SK-N-SH treated with all-trans-retinoic acid at 6 μM for 48 hours (cell line): ENCODE results near the gene AOPEP.

Source experiments
- ATAC-seq: fragments of 200-7000 bp; cut with Tn5 transposase; 3 replicates; pipeline ENCODE4 v1.9.1; 2020; ENCODE audit warnings: mild to moderate bottlenecking, moderate library complexity
- ARNTL ChIP-seq: fragments of 450-650 bp; formaldehyde crosslinking; IDR thresholded peaks from 2 replicates; pipeline ENCODE4 v1.5.0; 2020; ENCODE audit warnings: low read depth, mild to moderate bottlenecking, moderate library complexity, borderline replicate concordance
- BACH2 ChIP-seq: fragments of 250-450 bp; sonication (Bioruptor Pico); IDR thresholded peaks from 2 replicates; pipeline ENCODE4 v1.9.0; 2021; ENCODE audit warnings: mild to moderate bottlenecking, borderline replicate concordance
- CSDC2 ChIP-seq: fragments of 250-450 bp; sonication (Bioruptor Pico); IDR thresholded peaks from 2 replicates; pipeline ENCODE4 v1.5.0; 2020; ENCODE audit warnings: mild to moderate bottlenecking, moderate library complexity
- CSRNP3 ChIP-seq: fragments of 250-450 bp; sonication (Bioruptor Pico); IDR thresholded peaks from 2 replicates; pipeline ENCODE4 v1.5.1; 2021; ENCODE audit warnings: mild to moderate bottlenecking, moderate library complexity
- ESRRG ChIP-seq: fragments of 250-450 bp; sonication (Bioruptor Pico); IDR thresholded peaks from 2 replicates; pipeline ENCODE4 v1.6.1; 2021; ENCODE audit warnings: mild to moderate bottlenecking
- ISL1 ChIP-seq: fragments of 250-450 bp; sonication (Bioruptor Pico); IDR thresholded peaks from 2 replicates; pipeline ENCODE4 v2.1.2; 2022; ENCODE audit warnings: mild to moderate bottlenecking, moderate library complexity
- OSR1 ChIP-seq: fragments of 250-450 bp; sonication (Bioruptor Pico); IDR thresholded peaks from 2 replicates; pipeline ENCODE4 v1.8.0; 2022; ENCODE audit warnings: moderate library complexity, mild to moderate bottlenecking, inconsistent platforms
- PATZ1 ChIP-seq: fragments of 250-450 bp; sonication (Bioruptor Pico); IDR thresholded peaks from 2 replicates; pipeline ENCODE4 v1.8.0; 2020; ENCODE audit warnings: mild to moderate bottlenecking, moderate library complexity, borderline replicate concordance
- POU6F1 ChIP-seq: fragments of 250-450 bp; sonication (Bioruptor Pico); IDR thresholded peaks from 2 replicates; pipeline ENCODE4 v1.8.0; 2021; ENCODE audit warnings: low read depth, mild to moderate bottlenecking, moderate library complexity, borderline replicate concordance
- PPARA ChIP-seq: fragments of 250-450 bp; sonication (Bioruptor Pico); IDR thresholded peaks from 2 replicates; pipeline ENCODE4 v1.5.0; 2020; ENCODE audit warnings: mild to moderate bottlenecking, borderline replicate concordance
- RARB ChIP-seq: fragments of 250-450 bp; sonication (Bioruptor Pico); IDR thresholded peaks from 2 replicates; pipeline ENCODE4 v1.8.0; 2021; ENCODE audit warnings: mild to moderate bottlenecking, moderate library complexity
- SNAI2 ChIP-seq: fragments of 250-450 bp; sonication (Bioruptor Pico); IDR thresholded peaks from 2 replicates; pipeline ENCODE4 v1.5.0; 2020; ENCODE audit warnings: mild to moderate bottlenecking, moderate library complexity
- TCF4 ChIP-seq: fragments of 250-450 bp; sonication (Bioruptor Pico); IDR thresholded peaks from 2 replicates; pipeline ENCODE4 v1.8.0; 2021; ENCODE audit warnings: mild to moderate bottlenecking, moderate library complexity, borderline replicate concordance
- TOX ChIP-seq: fragments of 250-450 bp; sonication (Bioruptor Pico); IDR thresholded peaks from 2 replicates; pipeline ENCODE4 v1.8.0; 2021; ENCODE audit warnings: mild to moderate bottlenecking, moderate library complexity, borderline replicate concordance
- TSHZ2 ChIP-seq: fragments of 250-450 bp; sonication (Bioruptor Pico); IDR thresholded peaks from 2 replicates; pipeline ENCODE4 v1.5.0; 2020; ENCODE audit warnings: mild to moderate bottlenecking, moderate library complexity
- ZC3H10 ChIP-seq: fragments of 250-450 bp; sonication (Bioruptor Pico); IDR thresholded peaks from 2 replicates; pipeline ENCODE4 v1.5.1; 2021; ENCODE audit warnings: mild to moderate bottlenecking, moderate library complexity
- ZFP3 ChIP-seq: fragments of 250-450 bp; sonication (Bioruptor Pico); IDR thresholded peaks from 2 replicates; pipeline ENCODE4 v1.5.0; 2020; ENCODE audit warnings: mild to moderate bottlenecking, moderate library complexity
- ZFP30 ChIP-seq: fragments of 450-650 bp; formaldehyde crosslinking; IDR thresholded peaks from 2 replicates; pipeline ENCODE4 v1.5.0; 2022; ENCODE audit warnings: mild to moderate bottlenecking, moderate library complexity
- ZNF565 ChIP-seq: fragments of 450-650 bp; formaldehyde crosslinking; conservative IDR thresholded peaks from 2 replicates; pipeline ENCODE4 v1.5.0; 2020; ENCODE audit warnings: low read depth, mild to moderate bottlenecking, moderate library complexity
- ZNF70 ChIP-seq: fragments of 450-650 bp; formaldehyde crosslinking; IDR thresholded peaks from 2 replicates; pipeline ENCODE4 v1.5.0; 2020; ENCODE audit warnings: mild to moderate bottlenecking, moderate library complexity
- ZNF8 ChIP-seq: fragments of 450-650 bp; formaldehyde crosslinking; IDR thresholded peaks from 2 replicates; pipeline ENCODE4 v1.5.0; 2020; ENCODE audit warnings: mild to moderate bottlenecking, moderate library complexity

Gene AOPEP

GRCh38 chr9:95088421-95089161 lies 362.1 kb downstream of the AOPEP start (continued):
- TF ChIP-seq PATZ1 (CRISPR knock-in tag) (no peak), ZFP3 (CRISPR knock-in tag) (no peak), POU6F1 (CRISPR knock-in tag) (no peak), ARNTL (no peak), ESRRG (CRISPR knock-in tag) (no peak), TSHZ2 (CRISPR knock-in tag) (no peak), ZNF8 (CRISPR knock-in tag) (no peak), BACH2 (CRISPR knock-in tag) (no peak)

GRCh38 chr9:95089257-95090022 lies 362.9 kb downstream of the AOPEP start:
- TF ChIP-seq ZNF70 (no peak), SNAI2 (CRISPR knock-in tag) (no peak), ARNTL (no peak), ZNF565 (CRISPR knock-in tag) (no peak), ZC3H10 (CRISPR knock-in tag) (no peak), ZFP30 (CRISPR knock-in tag) (no peak), RARB (CRISPR knock-in tag) (no peak), TSHZ2 (CRISPR knock-in tag) (no peak), BACH2 (CRISPR knock-in tag) (no peak), TOX (CRISPR knock-in tag) (no peak), PPARA (no peak), PATZ1 (CRISPR knock-in tag) (no peak), OSR1 (CRISPR knock-in tag) (no peak), ISL1 (no peak), ZFP3 (CRISPR knock-in tag) (no peak), ZNF8 (CRISPR knock-in tag) (no peak), TCF4 (CRISPR knock-in tag) (no peak), POU6F1 (CRISPR knock-in tag) (no peak), CSDC2 (CRISPR knock-in tag) (no peak), CSRNP3 (CRISPR knock-in tag) (no peak)
- ATAC-seq, result no peak
